Upper lobe of left lung (tissue), 4 donors: ENCODE data around the gene AGAP1.

Experiments used
- CTCF ChIP-seq, 6 experiments: fragments of 450-650 bp in 4 of 6; fragments of 200-600 bp in 2 of 6; sonication (generic) in 2 of 6; IDR thresholded peaks; one replicate each; pipeline ENCODE4 v1.5.1; 2016 to 2019; ENCODE audit warnings: antibody characterized with exemption in 6 of 6
- POLR2A ChIP-seq, 4 donors: fragments of 450-650 bp; IDR thresholded peaks; one replicate each; pipeline ENCODE4 v1.5.1; 2016 to 2017; ENCODE audit warnings: antibody characterized with exemption in 4 of 4, mild to moderate bottlenecking in 2 of 4

GRCh38 chr2:235564884-235565530 lies 71.2 kb downstream of the AGAP1 start:
- TF ChIP-seq CTCF (IDR thresholded peaks at IDR 0.05) (no peak), POLR2A (IDR thresholded peaks at IDR 0.05) (no peak)
